ENCODE results near the gene SCN1A.

The SCN1A gene

DNA sequence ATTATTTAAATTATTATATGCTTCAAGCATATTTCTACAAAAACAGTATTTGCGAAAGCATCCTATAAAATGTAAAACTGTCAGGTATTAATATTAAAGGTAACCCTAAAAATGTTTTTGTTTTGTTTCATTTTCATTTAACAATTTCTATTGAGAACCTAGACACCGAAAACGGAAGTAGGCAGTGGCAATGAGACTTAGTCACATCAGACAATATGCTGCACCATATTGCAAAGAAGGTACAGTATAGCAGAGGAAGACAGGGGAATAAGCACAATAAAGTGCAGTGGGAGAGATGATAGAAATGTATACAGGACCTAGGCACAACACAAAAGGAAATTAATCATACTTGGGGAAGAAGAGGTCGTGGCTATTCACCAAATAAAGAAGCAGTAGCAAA lies 12.2 kb downstream of the SCN1A start:
- TF ChIP-seq, protein P1, sequence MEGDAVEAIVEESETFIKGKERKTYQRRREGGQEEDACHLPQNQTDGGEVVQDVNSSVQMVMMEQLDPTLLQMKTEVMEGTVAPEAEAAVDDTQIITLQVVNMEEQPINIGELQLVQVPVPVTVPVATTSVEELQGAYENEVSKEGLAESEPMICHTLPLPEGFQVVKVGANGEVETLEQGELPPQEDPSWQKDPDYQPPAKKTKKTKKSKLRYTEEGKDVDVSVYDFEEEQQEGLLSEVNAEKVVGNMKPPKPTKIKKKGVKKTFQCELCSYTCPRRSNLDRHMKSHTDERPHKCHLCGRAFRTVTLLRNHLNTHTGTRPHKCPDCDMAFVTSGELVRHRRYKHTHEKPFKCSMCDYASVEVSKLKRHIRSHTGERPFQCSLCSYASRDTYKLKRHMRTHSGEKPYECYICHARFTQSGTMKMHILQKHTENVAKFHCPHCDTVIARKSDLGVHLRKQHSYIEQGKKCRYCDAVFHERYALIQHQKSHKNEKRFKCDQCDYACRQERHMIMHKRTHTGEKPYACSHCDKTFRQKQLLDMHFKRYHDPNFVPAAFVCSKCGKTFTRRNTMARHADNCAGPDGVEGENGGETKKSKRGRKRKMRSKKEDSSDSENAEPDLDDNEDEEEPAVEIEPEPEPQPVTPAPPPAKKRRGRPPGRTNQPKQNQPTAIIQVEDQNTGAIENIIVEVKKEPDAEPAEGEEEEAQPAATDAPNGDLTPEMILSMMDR (IDR thresholded peaks at IDR 0.05) = no peak

DNA sequence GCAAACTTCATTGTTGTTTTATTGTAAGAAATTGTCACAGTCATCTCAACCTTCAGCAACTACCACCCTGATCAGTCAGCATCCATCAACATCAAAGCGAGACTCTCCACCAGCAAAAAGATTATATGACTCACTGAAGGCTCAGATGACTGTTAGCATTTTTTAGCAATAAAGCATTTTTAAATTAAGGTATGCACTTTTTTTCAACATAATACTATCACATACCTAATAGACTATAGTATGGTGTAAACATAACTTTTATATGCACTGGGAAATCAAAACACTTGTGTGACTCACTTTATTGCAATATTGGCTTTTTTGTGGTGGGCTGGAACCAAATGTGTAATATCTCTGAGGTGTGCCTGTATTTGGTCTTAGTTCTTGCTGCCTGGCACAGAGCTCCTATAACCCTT lies 15.6 kb downstream of the SCN1A start:
- TF ChIP-seq, protein P1 (IDR thresholded peaks at IDR 0.05) = no peak

DNA sequence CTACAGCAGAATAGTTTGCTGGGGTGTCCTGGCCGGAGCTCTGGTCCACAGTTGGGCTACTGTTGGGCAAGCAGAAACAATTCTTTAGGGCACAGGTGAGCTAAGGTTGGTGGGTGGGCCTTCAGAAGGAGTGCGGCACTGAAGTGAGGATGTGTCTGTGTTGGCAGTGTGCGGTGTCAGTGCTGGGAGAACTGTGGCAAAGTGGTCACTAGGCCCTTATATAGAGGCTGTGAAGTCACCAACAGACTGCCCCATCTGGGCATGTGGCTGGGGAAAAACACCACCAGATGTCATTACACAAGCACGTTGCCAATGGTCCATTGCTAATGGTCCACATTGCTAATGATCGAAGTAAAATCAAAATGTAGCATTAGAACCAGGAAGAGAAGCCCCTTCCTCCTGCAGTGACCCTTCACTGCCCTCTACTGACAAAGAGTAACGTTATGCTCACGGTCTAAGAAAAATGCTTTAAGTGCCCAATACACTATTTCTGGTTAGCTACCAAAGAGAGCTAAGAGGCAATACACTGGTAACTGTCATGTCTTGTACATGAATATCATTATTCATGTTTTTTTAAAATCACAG lies 21.3 kb downstream of the SCN1A start:
- TF ChIP-seq, protein P1 (IDR thresholded peaks at IDR 0.05) = peak; percentile 61

GRCh38 chr2:166104773-166105172 lies 23.0 kb downstream of the SCN1A start:
- TF ChIP-seq, protein P1 (IDR thresholded peaks at IDR 0.05) = no peak

- TF ChIP-seq, protein P1 (IDR thresholded peaks at IDR 0.05) = no peak
These were observed 23.7 kb downstream of the SCN1A start for GRCh38 chr2:166104084-166104483.

DNA sequence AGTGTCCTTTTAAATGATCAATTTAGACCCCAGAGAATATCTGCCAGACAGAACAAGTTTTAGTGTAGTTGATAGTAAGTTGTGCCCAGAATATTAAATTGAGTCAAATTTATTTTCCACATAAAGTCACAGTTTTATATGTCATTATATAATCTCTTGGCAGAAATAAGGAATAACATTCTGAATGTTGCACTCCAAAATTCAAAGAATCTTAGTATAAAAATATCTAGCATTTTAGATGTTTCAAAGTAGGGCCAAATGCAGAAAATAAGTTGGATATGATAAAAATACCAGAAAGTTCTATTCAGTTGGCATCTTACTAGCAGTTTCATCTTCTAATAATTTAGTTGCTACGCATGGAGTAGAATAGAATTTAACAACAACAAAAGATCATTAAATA lies 33.5 kb downstream of the SCN1A start:
- TF ChIP-seq, protein P1 (IDR thresholded peaks at IDR 0.05) = no peak

GRCh38 chr2:166092889-166093288 lies 34.9 kb downstream of the SCN1A start:
- TF ChIP-seq, protein P1 (IDR thresholded peaks at IDR 0.05) = no peak

GRCh38 chr2:166091439-166091838 lies 36.4 kb downstream of the SCN1A start:
- TF ChIP-seq, protein P1 (IDR thresholded peaks at IDR 0.05) = no peak

Data from LNCAP (cell line).